K562 (cell line): Measurements from ENCODE around the gene TENM4. TPM values are rescaled to one million over a fixed set of nuclear protein-coding genes. Genes with fewer than 3 reads are reported as not detected.

ENCODE experiments used
- ATAC-seq: fragments of 200-7000 bp; cut with Tn5 transposase; 3 replicates; pipeline ENCODE4 v1.9.1; 2020; ENCODE audit warnings: moderate library complexity
- BruUV-seq: library from RNA; stranded (reverse); fragments of 400-500 nt; replicated peaks from 2 replicates; lab custom pipeline; 2021; lab: Mats Ljungman, UMichigan
- CTCF ChIA-PET: fragments of 300-600 bp; formaldehyde crosslinking; extraction: SDS; loops from one replicate; lab custom pipeline; 2021; ENCODE audit warnings: low intra/inter-chr PET ratio; lab: Yijun Ruan, JAX
- POLR2A ChIA-PET: fragments of 300-600, 350-650 bp; sonication (Branson Sonifier 250); formaldehyde crosslinking; extraction: SDS; loops from one replicate; lab custom pipeline; 2021; ENCODE audit warnings: antibody characterized with exemption, inconsistent platforms; lab: Yijun Ruan, JAX
- DNase-seq, 4 experiments: peaks; one replicate each; pipeline versions ENCODE4 v3.0.0 to v3.0.0-alpha.2; 2011 to 2018; ENCODE audit warnings: low spot score in 3 of 4, mixed read lengths in 3 of 4; ENCODE audit errors: extremely low read depth in 1 of 4
- FAIRE-seq: peaks from 2 replicates; lab custom pipeline; 2011; peaks lifted over from hg19 to GRCh38; lab: Jason Lieb, UNC
- H2AFZ ChIP-seq: 2 replicates; pipeline ENCODE4 v1.6.0; 2011; ENCODE audit warnings: low read depth, low read length, control low read depth, inconsistent platforms
- H3K27ac ChIP-seq: fragments of 200-600 bp; 3 replicates; pipeline ENCODE4 v1.8.0; 2011; ENCODE audit warnings: low read depth, mild to moderate bottlenecking, control low read depth, inconsistent platforms, low read length, moderate library complexity, mixed read lengths; ENCODE audit errors: extremely low read depth
- H3K27me3 ChIP-seq, 2 experiments: fragments of 300-600 bp in 1 of 2; 2 replicates in 1 of 2; 3 replicates in 1 of 2; pipeline versions ENCODE4 v1.6.0 to v1.8.0; 2011; ENCODE audit warnings: inconsistent platforms in 2 of 2, low read length in 2 of 2, mild to moderate bottlenecking in 1 of 2, mixed read lengths in 1 of 2, moderate library complexity in 1 of 2; ENCODE audit not compliant: control insufficient read depth in 2 of 2, insufficient read depth in 2 of 2
- H3K36me3 ChIP-seq: fragments of 300-600 bp; 3 replicates; pipeline ENCODE4 v1.8.0; 2011; ENCODE audit warnings: mild to moderate bottlenecking, low read length, inconsistent platforms; ENCODE audit not compliant: control insufficient read depth, insufficient read depth
- H3K4me1 ChIP-seq, 2 experiments: fragments of 200-600 bp in 1 of 2; replicated peaks in 1 of 2; 2 replicates in 1 of 2; 3 replicates in 1 of 2; pipeline versions ENCODE4 v1.5.1 to v1.8.0; 2011; ENCODE audit warnings: inconsistent platforms in 2 of 2, low read length in 2 of 2, mild to moderate bottlenecking in 1 of 2, mixed read lengths in 1 of 2, moderate library complexity in 1 of 2; ENCODE audit not compliant: control insufficient read depth in 2 of 2, insufficient read depth in 2 of 2
- H3K4me2 ChIP-seq: 2 replicates; pipeline ENCODE4 v1.6.1; 2011; ENCODE audit warnings: low read length, control low read depth, inconsistent platforms, mixed read lengths; ENCODE audit not compliant: insufficient read depth
- H3K4me3 ChIP-seq: fragments of 200-600 bp; sonication (generic), shearing (Covaris generic); 2 replicates; pipeline ENCODE4 v1.5.1; 2016; ENCODE audit warnings: control low read depth, inconsistent platforms
- H3K79me2 ChIP-seq: fragments of 200-600 bp; 3 replicates; pipeline ENCODE4 v1.8.0; 2011; ENCODE audit warnings: low read length, inconsistent platforms; ENCODE audit not compliant: control insufficient read depth, insufficient read depth
- H3K9ac ChIP-seq, 2 experiments: 2 replicates each; pipeline versions ENCODE4 v1.6.0 to v1.6.1; 2011; ENCODE audit warnings: low read depth in 2 of 2, low read length in 2 of 2, control low read depth in 1 of 2, inconsistent platforms in 1 of 2, mild to moderate bottlenecking in 1 of 2, mixed read lengths in 1 of 2; ENCODE audit not compliant: insufficient read depth in 1 of 2
- H3K9me1 ChIP-seq: one replicate; pipeline ENCODE4 v1.6.0; 2011; ENCODE audit warnings: inconsistent platforms, mild to moderate bottlenecking, low read length, moderate library complexity; ENCODE audit not compliant: control insufficient read depth, insufficient read depth
- H3K9me3 ChIP-seq: replicated peaks from 2 replicates; pipeline ENCODE4 v1.5.1; 2011; ENCODE audit warnings: low read depth, low read length, inconsistent platforms; ENCODE audit not compliant: control insufficient read depth, insufficient read depth
- H4K20me1 ChIP-seq: replicated peaks from 2 replicates; pipeline ENCODE4 v1.6.1; 2011; ENCODE audit warnings: low read length, inconsistent platforms, mixed read lengths; ENCODE audit not compliant: control insufficient read depth, insufficient read depth
- CXXC5 ChIP-seq: fragments of 250-450 bp; sonication (Bioruptor Pico); IDR thresholded peaks from 2 replicates; pipeline ENCODE4 v1.8.0; 2022; ENCODE audit warnings: inconsistent platforms, mild to moderate bottlenecking, moderate library complexity
- POLR2AphosphoS5 ChIP-seq: IDR thresholded peaks from 2 replicates; pipeline ENCODE4 v1.6.1; 2011; ENCODE audit warnings: mild to moderate bottlenecking, low read depth, low read length, moderate library complexity; ENCODE audit not compliant: control insufficient read depth, insufficient read depth
- ZFPM2 ChIP-seq: fragments of 250-450 bp; sonication (Bioruptor Pico); IDR thresholded peaks from 2 replicates; pipeline ENCODE4 v1.5.1; 2022; ENCODE audit warnings: mild to moderate bottlenecking
- ZNF197 ChIP-seq: fragments of 200-800 bp; sonication (Bioruptor generic); IDR thresholded peaks from 2 replicates; pipeline ENCODE4 v1.6.1; 2016; ENCODE audit warnings: low read depth, missing genetic modification characterization, missing compliant biosample characterization
- ZNF282 ChIP-seq: sonication (generic); formaldehyde crosslinking; IDR thresholded peaks from 2 replicates; pipeline ENCODE4 v1.8.1; 2023; ENCODE audit warnings: missing genetic modification reagents
- WGBS: fragments of 100-300 bp; shearing (Covaris generic); methylation state at CpG from one replicate; pipeline ENCODE4 v1.1.6; 2016; ENCODE audit warnings: low coverage, mixed read lengths; ENCODE audit not compliant: insufficient coverage; ENCODE audit errors: missing lambda C conversion rate; 5-methylcytosine and 5-hydroxymethylcytosine counted together
- in situ Hi-C: fragments of 300-500 bp; cut with MboI; formaldehyde crosslinking; loops from 4 replicates; pipeline ENCODE4 v1.15.0; 2018; ENCODE audit warnings: inconsistent platforms, mixed read lengths
- intact Hi-C: fragments of 100-400 bp; cut with micrococcal nuclease; formaldehyde crosslinking; loops from 2 replicates; pipeline ENCODE4 v1.14.2; 2022
- polyA plus RNA-seq, 8 experiments: library from polyadenylated mRNA; depleted of rRNA in 4 of 8; stranded (reverse) in 5 of 8; unstranded in 3 of 8; fragments of >200 nt; fragmentation: Nextera tagmentation in 2 of 8; fragmentation: Illumina TruSeq in 1 of 8; extraction: Ambion mirVana in 2 of 8; extraction: Trizol in 1 of 8; gene quantifications; 2 replicates each; pipeline versions ENCODE4 v1.2.1 to v1.2.3, GENCODE V29; 2011 to 2014; ENCODE audit warnings: inconsistent platforms in 1 of 8, missing spikeins in 1 of 8
- total RNA-seq, 7 experiments: library from RNA; depleted of rRNA in 6 of 7; stranded (reverse); fragments of >200 nt in 6 of 7; fragmentation: Illumina TruSeq in 2 of 7; extraction: Trizol in 2 of 7; gene quantifications; 2 replicates each; pipeline versions ENCODE4 v1.2.1 to v1.2.3, GENCODE V29; 2011 to 2021; ENCODE audit warnings: low replicate concordance in 1 of 7
- TF ChIP-seq, protein P1 (sequence below): fragments of 250-450 bp; sonication (Bioruptor Pico); IDR thresholded peaks from 2 replicates; pipeline ENCODE4 v1.4.0; 2020; ENCODE audit warnings: borderline replicate concordance

TENM4 gene
- total and polyA plus RNA-seq, 9 of the 15 experiments (the other 6 are each of a cell fraction or from before 2014, with no cell fraction given) = 0.16 TPM; not detected in 8

DNA sequence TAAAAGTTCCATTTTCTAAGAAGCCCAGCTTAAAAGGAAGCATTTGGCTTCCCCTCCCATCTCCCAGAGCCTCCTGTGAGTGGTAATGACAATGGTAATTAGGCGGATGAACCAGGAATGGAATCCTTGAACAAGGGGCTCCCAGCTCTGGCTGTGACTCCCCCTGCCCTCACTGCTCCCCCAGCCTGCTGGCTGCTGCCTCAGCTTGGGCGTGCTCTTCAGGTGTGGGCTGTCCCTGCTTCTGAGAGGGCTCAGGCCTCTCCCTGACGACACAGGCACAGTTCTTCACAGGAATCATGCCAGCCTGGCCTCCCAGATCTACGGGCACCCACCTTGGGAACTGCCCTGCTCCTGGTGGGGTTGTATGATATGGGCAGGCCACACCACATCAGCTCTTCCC lies 784.5 kb downstream of the TENM4 start:
- no peak for TF ChIP-seq ZNF282 (CRISPR knock-in tag)
- TF ChIP-seq ZNF197 = no peak
- TF ChIP-seq, protein P1, sequence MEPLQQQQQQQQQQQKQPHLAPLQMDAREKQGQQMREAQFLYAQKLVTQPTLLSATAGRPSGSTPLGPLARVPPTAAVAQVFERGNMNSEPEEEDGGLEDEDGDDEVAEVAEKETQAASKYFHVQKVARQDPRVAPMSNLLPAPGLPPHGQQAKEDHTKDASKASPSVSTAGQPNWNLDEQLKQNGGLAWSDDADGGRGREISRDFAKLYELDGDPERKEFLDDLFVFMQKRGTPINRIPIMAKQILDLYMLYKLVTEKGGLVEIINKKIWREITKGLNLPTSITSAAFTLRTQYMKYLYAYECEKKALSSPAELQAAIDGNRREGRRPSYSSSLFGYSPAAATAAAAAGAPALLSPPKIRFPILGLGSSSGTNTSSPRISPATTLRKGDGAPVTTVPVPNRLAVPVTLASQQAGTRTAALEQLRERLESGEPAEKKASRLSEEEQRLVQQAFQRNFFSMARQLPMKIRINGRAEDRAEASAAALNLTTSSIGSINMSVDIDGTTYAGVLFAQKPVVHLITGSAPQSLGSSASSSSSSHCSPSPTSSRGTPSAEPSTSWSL (CRISPR knock-in tag) = no peak
- no peak for TF ChIP-seq ZFPM2
- no peak for TF ChIP-seq POLR2AphosphoS5
- no peak for TF ChIP-seq CXXC5 (CRISPR knock-in tag)
- no TSS peak for BruUV-seq
- Histone ChIP-seq H4K20me1 (no peaks in the 10 kb centered on the region), H3K4me2 (no peak overlapping the region), H3K79me2 (no peaks in the 10 kb centered on the region), H3K4me1 (no peaks in the 10 kb centered on the region), H3K9ac (no peak overlapping the region), H2AFZ (no peak overlapping the region), H3K36me3 (no peaks in the 10 kb centered on the region), H3K27ac (no peak overlapping the region), H3K27me3 (peaks cover 5 to 55% of the 10 kb centered on the region in 2 experiments; a peak in 3 of 5 replicates), H3K9me3 (no peaks in the 10 kb centered on the region), H3K9me1 (no peaks in the 10 kb centered on the region), H3K4me3 (no peak overlapping the region)
- in situ Hi-C loops = loop anchor here (10.0 kb wide), 1 partner anchor 1498 kb away; no protein-coding TSS in a partner anchor
- POLR2A ChIA-PET = no interaction called here
- CTCF ChIA-PET = no interaction called here
- intact Hi-C loops = no loop called here
- 0% methylated on average over 3 of the region's 4 CpGs for WGBS
- no peak for FAIRE-seq
- ATAC-seq = no peak
- no peak for DNase-seq
